Dendritic cell treated with granulocyte-macrophage colony-stimulating factor and Interleukin-4, amounts not matched to agents 40 ng/mL and 50 ng/mL, for 4 days (primary cell): Measurements from ENCODE around the gene OTX1.

ENCODE experiments used
- H3K27ac Mint-ChIP-seq: one replicate; pipeline ENCODE4 v1.8.0; 2022; ENCODE audit warnings: mild to moderate bottlenecking, mixed read lengths
- H3K27me3 Mint-ChIP-seq: one replicate; pipeline ENCODE4 v1.8.0; 2022; ENCODE audit warnings: mild to moderate bottlenecking, mixed read lengths
- H3K36me3 Mint-ChIP-seq: one replicate; pipeline ENCODE4 v1.8.0; 2022; ENCODE audit warnings: low read depth, mixed read lengths
- H3K4me1 Mint-ChIP-seq: one replicate; pipeline ENCODE4 v1.8.0; 2022; ENCODE audit warnings: low read depth, mixed read lengths
- H3K4me3 Mint-ChIP-seq: one replicate; pipeline ENCODE4 v1.8.0; 2022; ENCODE audit warnings: mild to moderate bottlenecking, moderate library complexity, mixed read lengths
- H3K9me3 Mint-ChIP-seq: one replicate; pipeline ENCODE4 v1.8.0; 2022; ENCODE audit warnings: mixed read lengths
- intact Hi-C: fragments of 100-400 bp; cut with micrococcal nuclease; formaldehyde crosslinking; loops from one replicate; pipeline ENCODE4 v1.15.0; 2022

The OTX1 gene

DNA sequence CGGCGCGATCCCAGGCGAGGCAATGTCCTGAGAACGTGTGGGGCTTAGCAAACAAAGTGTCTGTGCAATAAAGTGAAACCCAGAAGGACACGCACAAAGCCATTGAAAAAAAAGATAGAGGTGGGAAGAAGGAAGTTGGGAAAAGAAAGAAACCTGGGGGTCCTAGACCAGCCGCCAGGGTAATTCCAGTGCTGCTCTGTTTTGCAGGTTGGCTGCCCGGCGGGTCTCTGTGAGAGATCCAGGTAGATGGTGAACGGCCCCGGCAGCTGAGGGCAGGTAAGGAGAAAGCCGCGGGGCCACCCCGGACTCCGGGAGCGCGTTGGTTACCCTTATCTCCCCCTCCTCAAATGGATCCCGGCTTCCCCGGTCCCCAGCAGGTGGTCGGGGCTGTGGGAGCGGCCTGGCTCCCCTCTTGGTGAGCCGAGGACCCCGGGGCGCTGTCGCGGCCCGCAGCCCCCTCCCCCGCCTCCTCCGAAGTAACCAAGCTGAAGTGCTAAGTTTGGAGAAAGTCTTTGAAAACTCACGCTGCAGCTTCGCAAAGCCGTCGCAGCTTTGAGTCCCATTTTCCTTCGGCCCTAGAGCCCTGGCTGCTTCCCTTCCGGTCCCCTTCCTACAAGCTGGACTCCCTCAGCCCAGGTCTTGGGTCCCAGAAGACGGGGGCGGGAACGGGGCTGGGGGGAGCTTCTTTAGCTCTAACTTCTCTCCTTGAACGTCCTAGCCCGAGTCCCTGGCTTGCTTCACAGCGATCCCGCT is 588 bp downstream of the OTX1 start:
- no peak overlapping the region for H3K27ac Mint-ChIP-seq

DNA sequence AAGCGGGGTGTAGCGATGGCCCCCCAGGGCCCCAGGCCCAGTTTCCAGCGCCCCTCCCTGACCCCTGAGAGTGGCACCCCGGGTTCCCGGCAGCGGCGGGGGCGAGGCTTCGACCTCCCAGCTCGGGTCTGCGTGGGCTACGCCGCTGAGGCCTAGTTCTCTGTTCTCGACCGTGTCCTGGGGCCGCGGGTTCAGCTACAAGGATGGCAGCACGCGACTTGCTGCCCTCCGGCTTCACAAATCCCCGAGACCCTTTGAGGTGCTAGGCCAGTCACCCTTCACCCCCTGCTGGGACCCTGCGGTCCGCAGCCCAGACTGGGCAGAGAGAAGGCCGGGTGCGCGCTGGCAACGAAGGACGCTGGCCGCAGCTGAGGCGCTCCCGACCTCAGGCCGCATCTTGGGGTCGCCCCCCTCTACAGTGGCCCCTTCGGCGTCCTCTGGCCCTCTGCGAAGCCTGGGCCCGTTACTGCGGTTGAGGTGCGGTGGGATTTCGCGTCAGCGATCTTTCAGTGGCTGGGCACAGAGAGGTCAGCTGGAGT is 1.2 kb downstream of the OTX1 start:
- Mint-ChIP-seq H3K27ac (no peak overlapping the region), H3K4me3 (no peak overlapping the region), H3K36me3 (no peaks in the 10 kb centered on the region)

More for the DNA sequence above, 588 bp downstream of the OTX1 start:
- Mint-ChIP-seq H3K36me3 (no peaks in the 10 kb centered on the region), H3K27me3 (peaks cover 96% of the 10 kb centered on the region), H3K4me3 (peak overlapping the region; percentile 68), H3K9me3 (no peaks in the 10 kb centered on the region), H3K4me1 (peaks cover 80% of the 10 kb centered on the region)
- intact Hi-C loops, result no loop called here

DNA sequence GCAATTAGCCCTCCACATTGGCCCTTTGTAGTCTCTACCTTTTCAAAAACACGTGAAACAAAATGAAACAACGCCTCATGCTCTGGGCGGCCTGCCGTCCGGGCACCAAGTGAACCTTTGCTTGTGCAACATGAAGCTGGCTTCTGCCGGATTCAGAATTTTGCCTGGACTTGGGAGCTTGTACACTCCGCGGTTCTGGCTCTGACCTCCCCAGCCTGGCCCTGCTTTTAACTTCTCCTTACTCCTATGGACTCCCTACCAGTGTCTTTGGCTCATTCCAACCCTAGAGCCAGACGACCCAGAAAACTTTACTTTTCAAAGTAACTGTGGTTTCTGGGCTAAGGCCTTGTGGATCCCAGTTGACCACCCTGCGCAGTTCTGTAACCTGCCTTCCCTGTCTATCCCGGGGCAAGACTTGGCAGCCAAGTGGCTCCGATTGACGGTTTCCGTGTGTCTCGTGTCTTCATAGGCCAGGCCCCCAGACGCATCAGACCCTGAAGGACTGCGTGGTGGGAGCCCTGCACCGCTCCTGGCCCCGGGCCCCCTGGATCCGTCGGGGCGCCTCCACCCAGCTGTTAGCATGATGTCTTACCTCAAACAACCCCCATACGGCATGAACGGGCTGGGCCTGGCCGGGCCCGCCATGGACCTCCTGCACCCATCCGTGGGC is 1.9 kb downstream of the OTX1 start:
- Mint-ChIP-seq H3K9me3 (no peaks in the 10 kb centered on the region), H3K27ac (no peak overlapping the region), H3K27me3 (peaks cover 96% of the 10 kb centered on the region), H3K36me3 (no peaks in the 10 kb centered on the region), H3K4me3 (no peak overlapping the region), H3K4me1 (peaks cover 90% of the 10 kb centered on the region)
- intact Hi-C loops, result no loop called here

More for the DNA sequence above, 1.2 kb downstream of the OTX1 start:
- intact Hi-C loops, result no loop called here
- peaks cover 96% of the 10 kb centered on the region for H3K27me3 Mint-ChIP-seq
- peaks cover 87% of the 10 kb centered on the region for H3K4me1 Mint-ChIP-seq
- H3K9me3 Mint-ChIP-seq, result no peaks in the 10 kb centered on the region

DNA sequence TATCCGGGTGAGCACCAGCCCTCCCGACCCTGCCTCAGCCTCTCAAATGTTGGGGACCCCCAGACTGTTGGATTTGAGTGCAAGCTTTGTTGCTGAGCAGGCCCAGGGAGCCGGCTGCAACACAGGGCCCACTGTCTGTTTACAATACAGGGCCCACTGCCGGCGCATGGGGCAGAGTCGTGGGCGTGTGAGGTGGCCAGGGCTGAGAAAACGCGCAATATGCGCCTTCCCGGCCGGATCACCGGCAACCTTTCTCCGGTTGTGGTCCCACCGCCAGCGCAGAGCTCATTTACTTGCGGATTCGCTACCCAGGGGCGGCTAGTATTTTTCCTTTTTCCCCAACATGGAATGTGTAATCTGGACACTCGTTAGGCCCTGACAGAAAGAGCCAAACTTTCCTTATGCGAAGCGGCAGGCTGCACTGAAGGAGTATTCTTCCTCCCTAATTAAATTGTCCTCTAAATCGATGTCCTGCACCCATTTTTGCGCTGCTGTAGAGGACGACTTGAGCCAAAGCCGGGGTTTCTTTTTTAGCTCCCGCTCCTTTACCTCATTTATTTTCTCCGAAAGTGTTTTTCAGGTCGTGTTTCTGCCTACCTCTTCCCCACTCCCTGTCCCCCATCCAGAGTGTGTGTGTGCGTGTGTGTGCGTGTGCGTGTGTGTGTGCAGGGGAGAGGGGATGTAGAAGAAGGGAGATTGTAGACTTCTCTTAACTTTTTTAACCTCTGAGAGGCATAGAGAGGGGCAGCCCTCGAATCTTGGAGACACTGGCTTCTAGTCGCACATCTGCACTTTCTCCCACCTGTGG is 2.7 kb downstream of the OTX1 start:
- H3K27ac Mint-ChIP-seq, result no peak overlapping the region
- peaks cover 96% of the 10 kb centered on the region for H3K27me3 Mint-ChIP-seq
- H3K9me3 Mint-ChIP-seq, result no peaks in the 10 kb centered on the region
- no peaks in the 10 kb centered on the region for H3K36me3 Mint-ChIP-seq
- H3K4me3 Mint-ChIP-seq, result peak overlapping the region; percentile 72
- intact Hi-C loops, result no loop called here
- peaks cover 90% of the 10 kb centered on the region for H3K4me1 Mint-ChIP-seq

GRCh38 chr2:63053889-63054602 is 3.4 kb downstream of the OTX1 start:
- Mint-ChIP-seq H3K4me3 (peak overlapping the region; percentile 72), H3K36me3 (no peaks in the 10 kb centered on the region), H3K9me3 (no peaks in the 10 kb centered on the region), H3K4me1 (peaks cover 90% of the 10 kb centered on the region), H3K27ac (no peak overlapping the region), H3K27me3 (peaks cover 96% of the 10 kb centered on the region)
- intact Hi-C loops, result no loop called here

DNA sequence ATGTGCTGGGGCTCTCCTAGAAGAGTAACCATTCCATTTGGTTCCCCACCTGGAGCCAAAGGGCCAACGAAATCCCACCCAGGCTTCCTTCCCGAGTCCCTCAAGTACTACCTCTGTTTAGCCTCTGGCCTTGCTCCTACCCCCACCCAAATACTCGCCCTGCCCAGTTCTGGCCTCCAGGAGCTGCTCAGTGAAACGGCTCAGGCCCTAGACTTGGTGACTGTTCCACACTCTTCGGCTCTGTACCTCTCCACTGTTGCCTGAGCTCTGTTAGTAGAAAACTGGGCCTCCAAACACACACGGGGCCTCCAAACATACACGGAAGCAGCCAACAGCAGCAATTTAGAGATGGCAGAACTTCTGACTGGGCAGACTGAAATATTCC is 4.2 kb downstream of the OTX1 start:
- H3K9me3 Mint-ChIP-seq, result no peaks in the 10 kb centered on the region
- no peaks in the 10 kb centered on the region for H3K36me3 Mint-ChIP-seq
- peak overlapping the region; percentile 72 for H3K4me3 Mint-ChIP-seq
- H3K4me1 Mint-ChIP-seq, result peaks cover 87% of the 10 kb centered on the region
- intact Hi-C loops, result no loop called here
- H3K27ac Mint-ChIP-seq, result no peak overlapping the region
- H3K27me3 Mint-ChIP-seq, result peaks cover 94% of the 10 kb centered on the region

DNA sequence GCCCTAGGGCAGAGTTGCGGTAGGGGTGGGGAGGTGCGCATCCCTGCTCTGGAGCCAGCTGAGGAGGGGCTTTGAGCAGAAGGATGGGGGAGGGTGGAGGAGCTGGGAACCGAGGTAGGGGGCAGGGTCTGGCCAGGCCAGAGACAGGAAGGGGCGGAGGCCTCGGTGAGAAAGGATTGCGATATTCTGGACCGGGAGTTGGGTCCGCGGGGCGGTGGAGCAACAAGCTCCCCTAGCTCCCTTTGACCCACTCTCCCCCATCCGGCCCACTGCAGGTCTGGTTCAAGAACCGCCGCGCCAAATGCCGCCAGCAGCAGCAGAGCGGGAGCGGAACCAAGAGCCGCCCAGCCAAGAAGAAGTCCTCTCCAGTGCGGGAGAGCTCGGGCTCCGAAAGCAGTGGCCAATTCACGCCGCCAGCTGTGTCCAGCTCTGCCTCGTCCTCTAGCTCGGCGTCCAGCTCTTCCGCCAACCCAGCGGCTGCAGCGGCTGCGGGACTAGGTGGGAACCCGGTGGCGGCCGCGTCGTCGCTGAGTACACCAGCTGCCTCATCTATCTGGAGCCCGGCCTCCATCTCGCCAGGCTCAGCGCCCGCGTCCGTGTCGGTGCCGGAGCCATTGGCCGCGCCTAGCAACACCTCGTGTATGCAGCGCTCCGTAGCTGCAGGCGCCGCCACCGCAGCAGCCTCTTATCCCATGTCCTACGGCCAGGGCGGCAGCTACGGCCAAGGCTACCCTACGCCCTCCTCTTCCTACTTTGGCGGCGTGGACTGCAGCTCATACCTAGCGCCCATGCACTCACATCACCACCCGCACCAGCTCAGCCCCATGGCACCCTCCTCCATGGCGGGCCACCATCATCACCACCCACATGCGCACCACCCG is 4.8 kb downstream of the OTX1 start:
- no peaks in the 10 kb centered on the region for H3K9me3 Mint-ChIP-seq
- peaks cover 84% of the 10 kb centered on the region for H3K4me1 Mint-ChIP-seq

DNA sequence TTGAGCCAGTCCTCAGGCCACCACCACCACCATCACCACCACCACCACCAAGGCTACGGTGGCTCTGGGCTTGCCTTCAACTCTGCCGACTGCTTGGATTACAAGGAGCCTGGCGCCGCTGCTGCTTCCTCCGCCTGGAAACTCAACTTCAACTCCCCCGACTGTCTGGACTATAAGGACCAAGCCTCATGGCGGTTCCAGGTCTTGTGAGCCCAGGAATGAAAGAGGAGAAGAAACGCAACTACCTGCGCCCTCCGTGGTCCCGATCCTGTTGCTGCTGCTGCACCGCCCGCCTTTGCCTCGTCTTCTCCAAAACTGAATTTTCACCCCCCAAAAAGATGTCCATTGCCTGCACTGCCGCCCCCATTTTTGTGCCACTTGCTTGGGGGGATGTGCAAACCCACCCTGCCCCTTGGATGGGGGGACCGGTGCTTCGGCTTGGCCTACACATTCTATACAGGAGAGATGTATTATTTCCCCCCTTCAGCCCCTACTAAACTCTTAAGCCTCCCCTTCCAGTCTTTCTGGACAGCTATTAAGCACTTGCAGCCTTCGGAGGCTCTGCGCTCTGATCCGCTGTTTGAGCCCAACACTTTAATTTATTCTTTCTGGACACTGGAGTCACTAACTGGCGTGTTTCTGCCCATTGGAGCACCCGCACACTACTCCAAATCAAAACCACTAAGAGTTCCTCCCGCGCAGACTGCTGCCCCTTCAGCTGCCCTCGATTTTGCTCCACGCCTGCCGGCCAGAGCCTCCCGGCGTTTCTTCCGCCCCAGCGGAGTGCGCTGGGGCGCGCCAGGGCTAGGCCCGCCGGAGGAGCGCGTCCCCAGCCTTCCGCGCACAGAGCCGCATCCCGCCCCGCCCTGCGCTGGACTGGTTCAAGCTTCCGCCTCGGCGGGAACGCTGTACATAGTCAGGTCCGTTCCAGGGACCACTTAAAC is 5.7 kb downstream of the OTX1 start:
- Mint-ChIP-seq H3K4me1 (peaks cover 77% of the 10 kb centered on the region), H3K36me3 (no peaks in the 10 kb centered on the region), H3K27ac (no peak overlapping the region), H3K9me3 (no peaks in the 10 kb centered on the region), H3K27me3 (peaks cover 91% of the 10 kb centered on the region), H3K4me3 (peak overlapping the region; percentile 72)
- intact Hi-C loops, result no loop called here

More for the DNA sequence above, 4.8 kb downstream of the OTX1 start:
- Mint-ChIP-seq H3K27me3 (peaks cover 95% of the 10 kb centered on the region), H3K4me3 (peak overlapping the region; percentile 72), H3K36me3 (no peaks in the 10 kb centered on the region), H3K27ac (no peak overlapping the region)
- intact Hi-C loops, result no loop called here

- Mint-ChIP-seq H3K27ac (no peak overlapping the region), H3K9me3 (no peaks in the 10 kb centered on the region), H3K36me3 (no peaks in the 10 kb centered on the region), H3K27me3 (peaks cover 87% of the 10 kb centered on the region), H3K4me1 (peaks cover 70% of the 10 kb centered on the region), H3K4me3 (no peak overlapping the region)
- intact Hi-C loops, result no loop called here
These were observed 6.9 kb downstream of the OTX1 start for GRCh38 chr2:63057249-63058143.

DNA sequence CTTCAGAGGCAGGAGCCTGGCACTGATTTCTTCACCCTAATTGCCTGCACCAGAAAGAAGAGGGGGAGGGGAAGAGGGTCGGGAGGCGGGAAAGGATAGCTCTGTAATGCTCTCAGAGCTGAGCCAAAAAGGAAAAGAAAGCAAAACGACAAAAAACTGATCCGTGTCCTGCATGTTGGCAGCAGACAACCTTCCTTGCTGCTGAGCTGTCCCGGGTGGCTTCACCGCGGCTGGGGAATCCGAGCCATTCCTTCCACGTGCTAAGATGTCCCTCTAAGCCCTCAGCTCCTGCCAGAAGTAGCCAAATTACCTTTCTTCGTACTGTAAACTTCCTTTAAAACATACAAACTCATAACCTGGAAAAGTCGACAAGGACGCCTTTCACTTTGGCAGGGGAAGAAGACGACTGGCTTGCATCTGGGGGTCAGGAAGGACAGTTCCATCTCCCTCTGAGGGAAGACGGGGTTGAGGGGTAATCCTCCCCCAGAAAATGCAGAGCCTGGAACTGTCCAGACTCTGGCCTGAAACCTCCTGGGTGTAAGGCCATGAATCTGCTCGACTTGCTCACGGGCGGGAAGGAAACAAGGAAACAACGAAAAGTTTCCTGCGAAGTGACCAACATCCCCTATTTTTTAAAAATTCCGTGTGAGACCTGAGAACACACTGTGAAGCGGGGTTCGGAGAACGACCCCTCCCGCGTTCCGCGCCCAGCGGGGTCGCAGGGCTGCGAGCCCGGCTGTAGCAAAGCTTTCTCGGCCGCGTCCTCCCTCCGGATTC is 7.7 kb downstream of the OTX1 start:
- intact Hi-C loops, result no loop called here
- H3K27me3 Mint-ChIP-seq, result peaks cover 84% of the 10 kb centered on the region
- H3K36me3 Mint-ChIP-seq, result no peaks in the 10 kb centered on the region
- H3K27ac Mint-ChIP-seq, result no peak overlapping the region
- H3K9me3 Mint-ChIP-seq, result no peaks in the 10 kb centered on the region
- peak overlapping the region; percentile 52 for H3K4me3 Mint-ChIP-seq
- H3K4me1 Mint-ChIP-seq, result peaks cover 63% of the 10 kb centered on the region
